Upper lobe of left lung (tissue), 6 donors: ENCODE data around the gene NTNG2. TPM values are rescaled to one million over a fixed set of nuclear protein-coding genes. Genes with fewer than 3 reads are reported as not detected.

Experiments used
- ATAC-seq, 2 donors: fragments of 200-7000 bp; cut with Tn5 transposase; one replicate each; pipeline ENCODE4 v1.9.1; 2022; ENCODE audit warnings: mild to moderate bottlenecking in 2 of 2, moderate library complexity in 2 of 2; ENCODE audit not compliant: low FRiP score in 2 of 2
- DNase-seq, 2 donors: peaks; one replicate each; pipeline ENCODE4 v3.0.0-alpha.2; 2019 to 2020
- H3K27ac ChIP-seq, 4 donors: fragments of 200-600 bp; sonication (generic); one replicate each; pipeline ENCODE4 v1.5.1; 2016 to 2019
- H3K27me3 ChIP-seq, 4 donors: fragments of 200-600 bp; sonication (generic); one replicate each; pipeline ENCODE4 v1.5.1; 2017 to 2019
- H3K36me3 ChIP-seq, 4 donors: fragments of 200-600 bp; sonication (generic); one replicate each; pipeline ENCODE4 v1.5.1; 2016 to 2019
- H3K4me1 ChIP-seq, 4 donors: fragments of 200-600 bp; sonication (generic); one replicate each; pipeline ENCODE4 v1.5.1; 2018 to 2019
- H3K4me3 ChIP-seq, 4 donors: fragments of 200-600 bp; sonication (generic); one replicate each; pipeline ENCODE4 v1.5.1; 2017 to 2019; ENCODE audit warnings: mild to moderate bottlenecking in 2 of 4, moderate library complexity in 1 of 4
- H3K9me3 ChIP-seq, 4 donors: fragments of 200-600 bp; sonication (generic); one replicate each; pipeline ENCODE4 v1.5.1; 2018 to 2019
- CTCF ChIP-seq, 6 experiments: fragments of 450-650 bp in 4 of 6; fragments of 200-600 bp in 2 of 6; sonication (generic) in 2 of 6; IDR thresholded peaks; one replicate each; pipeline ENCODE4 v1.5.1; 2016 to 2019; ENCODE audit warnings: antibody characterized with exemption in 6 of 6
- EP300 ChIP-seq, 4 donors: sonication (generic); formaldehyde crosslinking; IDR thresholded peaks; one replicate each; pipeline ENCODE4 v1.5.1; 2017; ENCODE audit warnings: antibody characterized with exemption in 4 of 4, control low read depth in 2 of 4
- POLR2A ChIP-seq, 4 donors: fragments of 450-650 bp; IDR thresholded peaks; one replicate each; pipeline ENCODE4 v1.5.1; 2016 to 2017; ENCODE audit warnings: antibody characterized with exemption in 4 of 4, mild to moderate bottlenecking in 2 of 4
- POLR2AphosphoS5 ChIP-seq, 2 donors: sonication (generic); formaldehyde crosslinking; IDR thresholded peaks; one replicate each; pipeline ENCODE4 v1.5.1; 2017; ENCODE audit warnings: antibody characterized with exemption in 2 of 2
- WGBS, 2 donors: methylation state at CpG; one replicate each; pipeline ENCODE4 v1.1.5; 2017 to 2018; 5-methylcytosine and 5-hydroxymethylcytosine counted together
- total RNA-seq, 6 donors: library from RNA; depleted of rRNA in 4 of 6; stranded (reverse); fragments of >200 nt in 4 of 6; gene quantifications; one replicate each; pipeline versions ENCODE4 v1.1.0 to v1.2.1, GENCODE V29; 2016 to 2021
- donor health status: DM: no; HTN: no; CAD: no; lungs with moderate emphysema.
- donor health status: DM: no; HTN: yes; CAD: no; lungs with severe emphysema.

The NTNG2 gene
- total RNA-seq, 6 donors from 2014 or later: 2.1 to 8.2 (median 4.3) TPM

- WGBS, 2 donors: 100% methylated on average over 2 of the region's 3 CpGs; no CpG with 5 or more reads in 1 of the 2 donors
- H3K27me3 ChIP-seq: no peaks in the 10 kb centered on the region
- no peak overlapping the region for H3K27ac ChIP-seq
- no peak overlapping the region for H3K4me3 ChIP-seq
- H3K36me3 ChIP-seq: no peaks in the 10 kb centered on the region
- peaks cover 0 to 9% (median 2%) of the 10 kb centered on the region in 4 donors for H3K4me1 ChIP-seq
- no peaks in the 10 kb centered on the region for H3K9me3 ChIP-seq
- ATAC-seq (no peak), DNase-seq (no peak)
- TF ChIP-seq CTCF (IDR thresholded peaks at IDR 0.05) (no peak), POLR2AphosphoS5 (IDR thresholded peaks at IDR 0.05) (no peak)
Measured at GRCh38 chr9:132232522-132232921, 70.7 kb downstream of the NTNG2 start.

- WGBS, 2 donors: 71 to 77% methylated on average over 1 to 3 of the region's 3 CpGs
Measured at GRCh38 chr9:132233138-132233537, 71.3 kb downstream of the NTNG2 start.

GRCh38 chr9:132234535-132234934 lies 72.7 kb downstream of the NTNG2 start:
- peaks cover 0 to 9% (median 2%) of the 10 kb centered on the region in 4 donors for H3K4me1 ChIP-seq
- no peak for ATAC-seq
- WGBS, 2 donors: 77 to 85% methylated on average over 6 to 12 of the region's 12 CpGs
- no peaks in the 10 kb centered on the region for H3K9me3 ChIP-seq
- no peak overlapping the region for H3K27ac ChIP-seq
- no peak overlapping the region for H3K4me3 ChIP-seq
- H3K36me3 ChIP-seq: no peaks in the 10 kb centered on the region
- H3K27me3 ChIP-seq: no peaks in the 10 kb centered on the region
- DNase-seq: no peak
- TF ChIP-seq POLR2A (IDR thresholded peaks at IDR 0.05) (no peak), EP300 (IDR thresholded peaks at IDR 0.05) (no peak), CTCF (IDR thresholded peaks at IDR 0.05) (no peak), POLR2AphosphoS5 (IDR thresholded peaks at IDR 0.05) (no peak)

More at GRCh38 chr9:132233138-132233537, 71.3 kb downstream of the NTNG2 start:
- peaks cover 0 to 9% (median 2%) of the 10 kb centered on the region in 4 donors for H3K4me1 ChIP-seq
- ATAC-seq (no peak), DNase-seq (no peak)
- H3K27me3 ChIP-seq: no peaks in the 10 kb centered on the region
- no peaks in the 10 kb centered on the region for H3K9me3 ChIP-seq
- H3K27ac ChIP-seq: no peak overlapping the region
- TF ChIP-seq POLR2AphosphoS5 (IDR thresholded peaks at IDR 0.05) (no peak), CTCF (IDR thresholded peaks at IDR 0.05) (no peak)
- no peak overlapping the region for H3K4me3 ChIP-seq
- no peaks in the 10 kb centered on the region for H3K36me3 ChIP-seq

GRCh38 chr9:132235125-132235524 lies 73.3 kb downstream of the NTNG2 start:
- Histone ChIP-seq H3K4me3 (no peak overlapping the region), H3K27me3 (no peaks in the 10 kb centered on the region), H3K36me3 (no peaks in the 10 kb centered on the region), H3K9me3 (no peaks in the 10 kb centered on the region), H3K4me1 (peaks cover 0 to 9% (median 4%) of the 10 kb centered on the region in 4 donors), H3K27ac (no peak overlapping the region)
- WGBS, 2 donors: 81 to 90% methylated on average over 9 of the region's 9 CpGs
- TF ChIP-seq CTCF (IDR thresholded peaks at IDR 0.05) (no peak), EP300 (IDR thresholded peaks at IDR 0.05) (no peak), POLR2AphosphoS5 (IDR thresholded peaks at IDR 0.05) (no peak), POLR2A (IDR thresholded peaks at IDR 0.05) (no peak)
- ATAC-seq (no peak), DNase-seq (no peak)

GRCh38 chr9:132235894-132236661 lies 74.2 kb downstream of the NTNG2 start:
- H3K27ac ChIP-seq: no peak overlapping the region
- H3K4me3 ChIP-seq: no peak overlapping the region
- no peaks in the 10 kb centered on the region for H3K36me3 ChIP-seq
- ATAC-seq (peak in 1 of 2 donors; percentile 31), DNase-seq (peak in 1 of 2 donors; percentile 79)
- H3K9me3 ChIP-seq: no peaks in the 10 kb centered on the region
- TF ChIP-seq CTCF (IDR thresholded peaks at IDR 0.05) (peak; percentile 85 to 96 (median 90)), POLR2AphosphoS5 (IDR thresholded peaks at IDR 0.05) (no peak), POLR2A (IDR thresholded peaks at IDR 0.05) (no peak)
- peaks cover 5 to 16% (median 11%) of the 10 kb centered on the region in 4 donors for H3K4me1 ChIP-seq
- no peaks in the 10 kb centered on the region for H3K27me3 ChIP-seq
- WGBS, 2 donors: 38 to 41% methylated on average over 9 to 19 of the region's 19 CpGs
